Heart left ventricle (tissue), 16 donors: ENCODE measurements around the gene YPEL2. TPM values are rescaled to one million over a fixed set of nuclear protein-coding genes. Genes with fewer than 3 reads are reported as not detected.

Source experiments
- ATAC-seq, 4 donors: fragments of 200-7000 bp; cut with Tn5 transposase; one replicate each; pipeline ENCODE4 v1.9.1; 2020 to 2022; ENCODE audit warnings: moderate library complexity in 4 of 4, mild to moderate bottlenecking in 3 of 4, moderate number of reproducible peaks in 1 of 4
- DNase-seq, 5 donors: peaks; one replicate each; pipeline ENCODE4 v3.0.0-alpha.2; 2020
- H3K27ac ChIP-seq, 12 donors: fragments of 200-600 bp; sonication (generic) in 4 of 12; one replicate each; pipeline versions ENCODE4 v1.5.0 to v1.8.0; 2016 to 2022; ENCODE audit warnings: mild to moderate bottlenecking in 2 of 12
- H3K27me3 ChIP-seq, 9 donors: fragments of 200-600 bp; sonication (generic) in 2 of 9; one replicate each; pipeline versions ENCODE4 v1.5.1 to v1.8.0; 2016 to 2022; ENCODE audit warnings: mild to moderate bottlenecking in 3 of 9
- H3K36me3 ChIP-seq, 9 donors: fragments of 200-600 bp; sonication (generic) in 2 of 9; one replicate each; pipeline versions ENCODE4 v1.5.0 to v1.8.0; 2018 to 2022; ENCODE audit warnings: mild to moderate bottlenecking in 2 of 9
- H3K4me1 ChIP-seq, 12 donors: fragments of 200-600 bp; sonication (generic) in 4 of 12; one replicate each; pipeline versions ENCODE4 v1.5.0 to v1.8.0; 2016 to 2022; ENCODE audit warnings: mild to moderate bottlenecking in 3 of 12
- H3K4me3 ChIP-seq, 12 donors: fragments of 200-600 bp; sonication (generic) in 4 of 12; one replicate each; pipeline versions ENCODE4 v1.5.0 to v1.8.0; 2017 to 2022; ENCODE audit warnings: mild to moderate bottlenecking in 9 of 12, moderate library complexity in 4 of 12
- H3K9me3 ChIP-seq, 12 donors: fragments of 200-600 bp; sonication (generic) in 4 of 12; one replicate each; pipeline versions ENCODE4 v1.5.0 to v1.8.0; 2016 to 2022; ENCODE audit warnings: mild to moderate bottlenecking in 1 of 12
- POLR2A ChIP-seq, 2 donors: fragments of 450-650 bp; IDR thresholded peaks; one replicate each; pipeline ENCODE4 v1.6.1; 2017; ENCODE audit warnings: antibody characterized with exemption in 2 of 2, mild to moderate bottlenecking in 2 of 2, moderate library complexity in 2 of 2
- WGBS, 4 donors: extraction: QIAGEN DNeasy Blood & Tissue Kit in 2 of 4; methylation state at CpG; one replicate each; pipeline versions ENCODE4 v1.1.5 to v1.1.7; 2013 to 2018; 5-methylcytosine and 5-hydroxymethylcytosine counted together
- intact Hi-C, 10 donors: fragments of 100-400 bp; cut with DNase I; formaldehyde crosslinking; loops; one replicate each; pipeline versions ENCODE4 v1.11.1 to v1.14.2; 2022
- polyA plus RNA-seq, 2 donors: library from polyadenylated mRNA; stranded (reverse); fragments of 200-250 nt; gene quantifications; one replicate each; pipeline ENCODE4 v1.2.3, GENCODE V29; 2013
- total RNA-seq, 9 donors: library from RNA; depleted of rRNA in 2 of 9; stranded (reverse); fragments of >200 nt in 2 of 9; fragmentation: NEBNext Ultra II Directional in 3 of 9; extraction: Animal tissue kit (Norgen Biotek cat#: 25700) in 3 of 9; gene quantifications; one replicate each; pipeline versions ENCODE4 v1.1.0 to v1.2.4, GENCODE V29; 2016 to 2023
- TF ChIP-seq, protein P1 (sequence below), 12 donors: fragments of 200-600 bp; sonication (generic) in 4 of 12; IDR thresholded peaks; one replicate each; pipeline versions ENCODE4 v1.5.0 to v1.8.0; 2018 to 2022; ENCODE audit warnings: antibody characterized with exemption in 12 of 12, mild to moderate bottlenecking in 5 of 12
- donor health status: ischemic (EF 13 %, LVEDD 7.1; RV severe dilation, severe dysfunction).
- donor health status: healthy with polysubstance abuse.
- donor health status: DM: no; HTN: yes; CAD: no.
- donor health status: DM: no; HTN: no; CAD: no.
- donor health status: ischemic (EF 25% LVEDD 6.9; RV normal size, moderate dysfunction).
- donor health status: ischemic (EF 25% LVEDD 5.7; RV mildly dilated, moderate dysfunction).
- donor health status: healthy.
- donor health status: DM: yes; HTN: yes; CAD: no.
- donor health status: ischemic (EF 35%, LVEDD 5.7; RV mildly dilated, moderate dysfunction).
- donor health status: nonischemic (EF 11% LVEDD 7.7; RV severe dilation, severe dysfunction).
- donor health status: DM: yes; HTN: yes; CAD: no.
- donor health status: PGD.
- donor health status: ischemic (EF 29% LVEDD 5.4; RV normal size, mild dysfunction).
- donor health status: nonischemic (EF 23%, LVEDD 6.1; RV moderate dilation, normal function).

The YPEL2 gene
- total and polyA plus RNA-seq, 11 donors: 11.6 to 65.5 (median 33.9) TPM

DNA sequence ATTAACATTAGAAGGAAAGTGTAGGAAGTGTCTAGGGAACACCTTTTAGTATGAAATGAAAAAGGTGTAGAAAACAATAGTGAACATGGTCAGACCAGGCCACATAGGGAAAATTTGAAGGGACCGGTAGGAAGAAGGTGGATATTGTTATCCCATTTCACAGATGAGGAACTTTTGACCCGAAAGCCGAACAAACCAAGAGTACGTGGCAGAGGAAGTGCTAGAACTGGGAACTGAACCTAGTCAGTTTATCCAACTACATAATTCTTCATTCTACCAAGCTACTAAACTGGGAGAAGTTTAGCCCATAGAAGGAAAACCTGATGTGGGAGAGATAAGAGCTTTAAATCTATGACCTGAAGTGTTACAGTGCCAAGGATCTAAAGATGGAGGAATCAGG is 43.2 kb downstream of the YPEL2 start:
- H3K27me3 ChIP-seq: no peaks in the 10 kb centered on the region
- no peak for TF ChIP-seq POLR2A (IDR thresholded peaks at IDR 0.05)
- TF ChIP-seq, protein P1, sequence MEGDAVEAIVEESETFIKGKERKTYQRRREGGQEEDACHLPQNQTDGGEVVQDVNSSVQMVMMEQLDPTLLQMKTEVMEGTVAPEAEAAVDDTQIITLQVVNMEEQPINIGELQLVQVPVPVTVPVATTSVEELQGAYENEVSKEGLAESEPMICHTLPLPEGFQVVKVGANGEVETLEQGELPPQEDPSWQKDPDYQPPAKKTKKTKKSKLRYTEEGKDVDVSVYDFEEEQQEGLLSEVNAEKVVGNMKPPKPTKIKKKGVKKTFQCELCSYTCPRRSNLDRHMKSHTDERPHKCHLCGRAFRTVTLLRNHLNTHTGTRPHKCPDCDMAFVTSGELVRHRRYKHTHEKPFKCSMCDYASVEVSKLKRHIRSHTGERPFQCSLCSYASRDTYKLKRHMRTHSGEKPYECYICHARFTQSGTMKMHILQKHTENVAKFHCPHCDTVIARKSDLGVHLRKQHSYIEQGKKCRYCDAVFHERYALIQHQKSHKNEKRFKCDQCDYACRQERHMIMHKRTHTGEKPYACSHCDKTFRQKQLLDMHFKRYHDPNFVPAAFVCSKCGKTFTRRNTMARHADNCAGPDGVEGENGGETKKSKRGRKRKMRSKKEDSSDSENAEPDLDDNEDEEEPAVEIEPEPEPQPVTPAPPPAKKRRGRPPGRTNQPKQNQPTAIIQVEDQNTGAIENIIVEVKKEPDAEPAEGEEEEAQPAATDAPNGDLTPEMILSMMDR (IDR thresholded peaks at IDR 0.05): no peak
- intact Hi-C loops: loop anchor here in 6 of 10 donors (5.0 kb wide), 4 partner anchors 37 to 53 kb away; partner anchors contain the start of gene YPEL2 (in 1 of the 6)
- H3K9me3 ChIP-seq: no peaks in the 10 kb centered on the region
- no peak overlapping the region for H3K4me3 ChIP-seq
- peak overlapping the region; percentile 77 to 99 (median 94) for H3K27ac ChIP-seq
- DNase-seq (no peak), ATAC-seq (no peak)
- WGBS, 4 donors: 84 to 95% (median 85%) methylated on average over 4 of the region's 4 CpGs
- H3K4me1 ChIP-seq: peaks cover 44 to 100% (median 97%) of the 10 kb centered on the region in 12 donors
- no peaks in the 10 kb centered on the region for H3K36me3 ChIP-seq

DNA sequence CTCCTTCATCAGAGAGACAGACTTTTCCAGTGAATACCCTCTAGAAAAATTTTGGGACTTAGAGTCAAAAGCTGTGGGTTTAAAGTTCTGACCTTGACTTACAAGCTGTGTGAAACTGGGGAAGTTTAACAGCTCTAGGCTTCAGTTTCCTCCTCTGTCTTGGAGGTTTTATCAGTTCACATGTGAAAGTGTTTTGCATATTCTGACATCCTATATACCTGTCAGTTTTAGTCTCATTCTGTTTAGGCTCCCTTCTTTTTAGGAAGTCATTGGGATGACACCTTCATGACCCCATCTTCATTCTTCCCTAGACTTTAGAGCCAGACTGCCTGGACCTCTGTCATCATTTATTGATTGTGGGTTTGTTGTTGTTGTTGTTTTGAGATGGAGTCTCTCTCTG is 44.4 kb downstream of the YPEL2 start:
- H3K4me1 ChIP-seq: peaks cover 45 to 100% (median 96%) of the 10 kb centered on the region in 12 donors
- no peak overlapping the region for H3K4me3 ChIP-seq
- H3K36me3 ChIP-seq: no peaks in the 10 kb centered on the region
- H3K27me3 ChIP-seq: no peaks in the 10 kb centered on the region
- ATAC-seq (no peak), DNase-seq (no peak)
- H3K9me3 ChIP-seq: no peaks in the 10 kb centered on the region
- intact Hi-C loops: loop anchor here in 1 of 10 donors (5.0 kb wide), 1 partner anchor 51 kb away; no protein-coding TSS in a partner anchor
- peak overlapping the region in 11 of 12 donors; percentile 89 to 99 (median 94) for H3K27ac ChIP-seq
- TF ChIP-seq POLR2A (IDR thresholded peaks at IDR 0.05): no peak
- TF ChIP-seq, protein P1 (IDR thresholded peaks at IDR 0.05): no peak

- H3K4me3 ChIP-seq: no peak overlapping the region
- H3K9me3 ChIP-seq: no peaks in the 10 kb centered on the region
These were observed 45.1 kb downstream of the YPEL2 start for GRCh38 chr17:59376506-59376905.

GRCh38 chr17:59377410-59377809 is 46.0 kb downstream of the YPEL2 start:
- H3K36me3 ChIP-seq: no peaks in the 10 kb centered on the region
- no peaks in the 10 kb centered on the region for H3K9me3 ChIP-seq
- H3K27ac ChIP-seq: peak overlapping the region in 11 of 12 donors; percentile 78 to 99 (median 92)
- ATAC-seq (no peak), DNase-seq (no peak)
- intact Hi-C loops: loop anchor here in 1 of 10 donors (5.0 kb wide), 1 partner anchor 50 kb away; no protein-coding TSS in a partner anchor
- TF ChIP-seq POLR2A (IDR thresholded peaks at IDR 0.05): no peak
- TF ChIP-seq, protein P1 (IDR thresholded peaks at IDR 0.05): no peak
- 47 to 62% (median 53%) methylated on average over 3 of the region's 3 CpGs for WGBS, 4 donors
- H3K27me3 ChIP-seq: no peaks in the 10 kb centered on the region
- peaks cover 54 to 100% (median 96%) of the 10 kb centered on the region in 12 donors for H3K4me1 ChIP-seq
- H3K4me3 ChIP-seq: no peak overlapping the region

More at GRCh38 chr17:59376506-59376905, 45.1 kb downstream of the YPEL2 start:
- no peak for ATAC-seq
- TF ChIP-seq, protein P1 (IDR thresholded peaks at IDR 0.05): no peak
- no peak for TF ChIP-seq POLR2A (IDR thresholded peaks at IDR 0.05)
- WGBS, 4 donors: 95 to 99% (median 97%) methylated on average over 5 of the region's 5 CpGs
- H3K27ac ChIP-seq: peak overlapping the region in 11 of 12 donors; percentile 89 to 99 (median 94)
- no peak for DNase-seq
- H3K36me3 ChIP-seq: no peaks in the 10 kb centered on the region
- no peaks in the 10 kb centered on the region for H3K27me3 ChIP-seq
- peaks cover 48 to 100% (median 96%) of the 10 kb centered on the region in 12 donors for H3K4me1 ChIP-seq
- intact Hi-C loops: loop anchor here in 1 of 10 donors (5.0 kb wide), 1 partner anchor 51 kb away; no protein-coding TSS in a partner anchor
